HG03354 (cell line): ENCODE measurements around the gene NSRP1.
"Not testable (repeated sequence)": the region's sequence is repeated elsewhere in the genome, so short reads cannot be mapped to it uniquely, and the experiment has no call there.

Source experiments
- ATAC-seq: cut with Tn5 transposase; IDR thresholded peaks from one replicate; pipeline ENCODE4 v1.9.1; 2021; ENCODE audit warnings: mild to moderate bottlenecking; ENCODE audit not compliant: unreplicated experiment, poor library complexity, severe bottlenecking

NSRP1 gene

GRCh38 chr17:30217746-30218245 is 101.2 kb downstream of the NSRP1 start:
- no peak for ATAC-seq

DNA sequence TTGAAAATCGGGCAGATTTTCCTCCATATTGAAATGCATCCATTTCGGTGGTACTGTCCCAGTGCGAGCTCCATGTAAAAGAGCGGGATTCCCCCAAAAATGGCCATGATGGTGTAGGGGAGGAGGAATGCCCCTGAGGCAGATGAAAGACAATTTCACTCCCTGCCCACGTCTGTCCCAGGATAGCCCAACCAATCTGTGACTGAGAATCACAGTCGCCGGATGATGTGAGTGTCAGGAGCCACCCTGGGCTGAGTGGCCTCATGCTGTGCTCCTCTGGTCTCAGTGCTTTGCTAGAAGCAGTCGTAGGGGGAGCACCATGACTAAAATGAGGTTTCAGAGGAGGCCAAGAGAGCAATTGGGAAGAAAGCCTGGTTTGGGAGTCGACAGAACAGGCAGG is 102.2 kb downstream of the NSRP1 start:
- no peak for ATAC-seq

DNA sequence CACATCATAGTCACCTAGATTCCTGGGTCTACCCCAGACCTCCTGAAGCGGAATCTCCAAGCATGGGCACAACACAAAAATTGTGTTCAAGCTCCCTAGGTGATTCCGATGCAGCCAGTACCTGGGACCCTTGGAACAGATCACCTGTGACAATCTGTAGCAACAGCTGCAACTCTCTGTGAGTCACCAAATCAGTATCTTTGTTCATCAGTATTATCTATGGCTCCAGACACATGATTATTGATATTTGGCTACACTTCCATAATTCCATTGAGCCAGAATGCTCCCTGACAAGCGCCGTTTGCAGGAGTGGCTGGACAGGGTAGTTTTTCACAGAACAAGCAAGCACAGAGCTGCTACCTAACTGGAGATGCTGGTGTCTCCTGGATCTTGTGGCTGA is 102.7 kb downstream of the NSRP1 start:
- no peak for ATAC-seq

DNA sequence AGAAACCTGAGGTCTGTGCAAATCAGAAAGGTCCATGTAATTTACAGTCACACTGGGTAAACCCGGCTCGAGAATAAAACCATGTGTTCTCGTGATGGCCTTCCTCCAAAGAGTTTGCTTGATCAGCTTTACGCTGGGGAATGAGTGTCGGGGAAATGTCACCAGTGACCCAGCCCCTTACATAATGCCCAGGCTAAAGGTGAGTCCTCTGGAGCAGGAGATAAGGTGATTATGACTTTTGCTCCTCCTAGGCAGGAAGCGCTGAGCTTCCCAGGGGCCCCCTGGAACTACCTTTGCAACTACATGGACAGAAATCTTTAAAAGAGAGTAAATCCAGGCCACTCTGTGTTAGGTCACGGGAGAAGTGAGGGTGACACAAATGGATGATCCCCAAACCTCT is 103.2 kb downstream of the NSRP1 start:
- ATAC-seq: no peak

- no peak for ATAC-seq
These were observed 103.8 kb downstream of the NSRP1 start for GRCh38 chr17:30220414-30220813.

GRCh38 chr17:30221346-30221745 is 104.7 kb downstream of the NSRP1 start:
- ATAC-seq: no peak

DNA sequence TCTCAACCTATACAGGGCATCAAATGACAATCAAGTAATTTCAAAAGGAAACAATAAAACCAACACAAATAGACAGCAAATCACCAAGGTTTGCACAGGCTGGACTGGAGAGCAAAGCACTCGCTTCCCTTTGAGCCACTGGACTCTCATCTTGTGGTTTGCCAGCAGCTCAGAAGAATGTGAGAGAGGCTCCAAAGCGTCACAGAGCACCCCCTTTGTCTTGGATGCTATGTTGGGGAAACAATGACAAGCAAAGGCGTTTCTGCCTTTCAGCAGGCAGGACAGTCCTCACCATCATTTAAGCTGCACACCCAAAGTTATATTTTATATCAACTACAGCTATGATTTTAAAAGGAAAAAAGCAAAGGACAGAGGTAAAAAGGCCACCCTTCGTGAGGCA is 105.6 kb downstream of the NSRP1 start:
- ATAC-seq: no peak

- no peak for ATAC-seq
These were observed 106.1 kb downstream of the NSRP1 start for GRCh38 chr17:30222721-30223175.

- ATAC-seq: no peak
These were observed 107.9 kb downstream of the NSRP1 start for GRCh38 chr17:30224419-30224960.

GRCh38 chr17:30225112-30225511 is 108.5 kb downstream of the NSRP1 start:
- no peak for ATAC-seq

- ATAC-seq: no peak
These were observed 109.4 kb downstream of the NSRP1 start for GRCh38 chr17:30225919-30226553.

- no peak for ATAC-seq
These were observed 110.3 kb downstream of the NSRP1 start for GRCh38 chr17:30226878-30227277.

- no peak for ATAC-seq
These were observed 111.4 kb downstream of the NSRP1 start for GRCh38 chr17:30228011-30228410.

GRCh38 chr17:30229012-30229411 is 112.4 kb downstream of the NSRP1 start:
- no peak for ATAC-seq

- ATAC-seq: not testable (repeated sequence)
These were observed 113.4 kb downstream of the NSRP1 start for GRCh38 chr17:30230009-30230408.

GRCh38 chr17:30230596-30231125 is 114.0 kb downstream of the NSRP1 start:
- no peak for ATAC-seq

DNA sequence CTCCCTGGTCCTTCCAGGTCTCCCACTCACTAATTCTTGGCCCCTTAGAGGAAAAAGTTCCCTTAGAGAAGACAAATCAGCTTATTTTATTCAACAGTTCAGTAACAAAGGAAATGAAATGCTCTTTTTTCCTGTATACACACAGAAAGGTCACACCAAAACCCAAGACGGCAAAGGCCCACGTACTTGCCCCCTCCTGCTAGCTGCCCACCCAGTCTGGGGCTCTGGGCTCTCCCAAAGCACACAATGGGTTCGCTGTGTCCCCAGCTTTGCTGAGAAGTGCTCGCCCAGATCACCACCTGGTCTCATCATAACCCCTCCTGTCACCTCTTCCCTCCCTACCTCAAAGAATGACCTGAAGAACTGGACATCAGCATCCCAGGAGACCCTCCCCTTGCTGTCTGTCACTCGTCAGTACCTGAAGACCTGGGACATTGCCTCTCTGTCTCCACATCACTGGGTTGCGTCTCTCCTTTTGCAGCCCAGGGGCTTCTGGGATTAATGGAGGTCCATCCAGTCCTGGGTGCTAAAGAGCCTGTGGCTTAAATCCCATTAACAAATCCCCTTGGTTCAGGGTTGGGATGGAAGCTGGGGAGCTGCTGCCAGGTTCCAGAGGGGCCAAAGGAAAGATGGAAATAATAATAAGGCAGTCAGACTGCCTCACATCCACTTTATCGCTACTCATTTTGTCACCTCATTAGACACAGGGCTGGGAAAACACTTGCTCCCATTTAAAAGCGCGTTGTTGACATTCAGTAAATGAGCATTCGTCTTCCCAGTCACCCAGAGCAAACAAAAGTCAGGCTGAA is 115.6 kb downstream of the NSRP1 start:
- no peak for ATAC-seq

DNA sequence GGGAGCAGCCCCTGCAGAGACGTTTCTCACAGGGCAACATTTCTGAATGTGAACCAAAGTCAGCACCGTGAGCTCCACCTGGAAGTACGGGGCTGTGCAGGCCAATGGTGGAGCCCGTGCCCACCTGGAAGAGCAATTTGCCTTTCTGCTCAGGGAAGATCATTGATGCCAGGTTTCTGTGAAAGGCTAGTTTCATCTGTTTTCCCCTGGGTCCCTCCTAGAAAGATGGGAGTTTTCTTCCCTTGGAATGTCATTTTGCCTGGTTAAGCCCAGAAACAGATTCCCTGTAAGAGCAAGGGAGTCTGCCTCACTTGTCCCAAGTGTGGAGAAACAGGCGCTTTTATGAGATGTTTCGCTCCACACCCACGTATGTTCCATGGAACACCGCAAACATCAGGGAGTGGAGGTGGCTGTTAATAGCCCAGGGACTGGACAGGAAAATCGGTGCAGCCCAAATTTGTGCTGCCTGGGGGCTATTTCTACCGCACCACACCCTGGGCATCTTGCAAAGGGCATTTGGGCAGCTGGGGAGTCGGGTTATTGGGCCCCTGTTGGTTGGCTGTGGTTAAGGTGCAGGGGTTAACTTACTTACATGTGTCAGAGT is 116.3 kb downstream of the NSRP1 start:
- ATAC-seq: no peak

DNA sequence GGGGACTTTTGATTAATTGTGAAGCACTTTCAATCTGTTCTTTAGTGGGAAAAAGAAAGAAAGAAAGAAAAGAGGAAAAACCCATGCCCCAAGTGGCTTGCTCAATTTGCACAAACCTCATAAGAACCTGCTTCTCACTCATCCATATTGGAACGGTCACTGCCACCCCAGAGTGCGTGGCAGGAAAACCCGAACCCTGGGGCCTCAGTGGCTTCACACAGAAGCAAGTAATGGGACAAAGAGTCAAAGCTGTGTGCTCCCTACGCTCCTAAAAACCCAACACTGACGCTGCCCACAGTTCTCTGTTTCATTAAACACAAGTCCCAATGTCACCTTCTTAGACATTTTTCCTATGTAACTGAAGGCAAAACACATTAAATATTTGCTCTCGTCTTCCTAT is 117.7 kb downstream of the NSRP1 start:
- no peak for ATAC-seq

DNA sequence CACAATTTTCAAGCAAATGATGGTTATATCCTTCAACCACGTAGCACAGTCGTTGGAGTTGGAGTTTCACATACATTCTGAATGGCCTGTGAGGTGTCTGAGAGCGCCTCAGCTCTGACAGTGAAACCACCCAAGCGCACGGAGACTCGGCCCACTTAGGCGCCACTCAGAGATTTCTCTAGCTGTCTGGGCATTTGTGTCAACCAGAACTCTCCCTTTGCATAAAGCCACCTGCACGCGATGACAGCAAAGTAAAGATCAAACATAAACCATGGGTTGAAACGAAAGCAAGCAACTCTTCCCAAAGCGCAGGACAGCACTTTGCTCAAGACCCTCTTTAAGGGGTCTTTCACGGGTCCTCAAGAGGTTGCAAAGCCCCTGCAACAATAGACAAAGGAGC is 118.3 kb downstream of the NSRP1 start:
- ATAC-seq: no peak
